OCI-LY3 (cell line): Measurements from ENCODE around the gene ACSM6.

ENCODE experiments used
- EZH2phosphoT487 ChIP-seq: fragments of 200-600 bp; shearing (Covaris generic); IDR thresholded peaks from 2 replicates; pipeline ENCODE4 v1.6.1; 2018; ENCODE audit warnings: antibody characterized with exemption, mixed run types, low read depth
- TF ChIP-seq, protein P1 (sequence below): fragments of 200-600, 300-600 bp; sonication (generic); IDR thresholded peaks from 2 replicates; pipeline ENCODE4 v1.5.1; 2014; ENCODE audit warnings: antibody characterized with exemption, low read length, low read depth

DNA sequence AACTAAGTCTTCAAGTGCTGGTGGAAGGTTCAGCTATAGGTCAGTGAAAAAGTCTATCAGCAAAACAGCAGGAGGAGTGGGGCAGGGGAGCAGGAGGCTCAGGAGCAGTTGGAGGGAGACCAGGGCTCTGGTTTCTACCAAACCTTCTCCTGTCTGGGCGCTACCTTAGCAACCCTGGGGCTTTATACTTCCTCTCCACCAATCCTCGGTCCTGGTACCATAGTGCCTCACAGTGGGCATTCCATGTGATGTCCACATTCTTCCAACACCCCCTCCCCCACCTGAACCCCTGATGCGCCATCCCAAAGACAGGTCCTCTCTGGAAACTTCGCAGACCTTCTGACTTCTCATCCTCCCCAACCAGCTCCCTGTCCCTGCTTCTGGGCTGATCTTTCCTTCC, 25.3 kb upstream of the ACSM6 start:
- TF ChIP-seq, protein P1, sequence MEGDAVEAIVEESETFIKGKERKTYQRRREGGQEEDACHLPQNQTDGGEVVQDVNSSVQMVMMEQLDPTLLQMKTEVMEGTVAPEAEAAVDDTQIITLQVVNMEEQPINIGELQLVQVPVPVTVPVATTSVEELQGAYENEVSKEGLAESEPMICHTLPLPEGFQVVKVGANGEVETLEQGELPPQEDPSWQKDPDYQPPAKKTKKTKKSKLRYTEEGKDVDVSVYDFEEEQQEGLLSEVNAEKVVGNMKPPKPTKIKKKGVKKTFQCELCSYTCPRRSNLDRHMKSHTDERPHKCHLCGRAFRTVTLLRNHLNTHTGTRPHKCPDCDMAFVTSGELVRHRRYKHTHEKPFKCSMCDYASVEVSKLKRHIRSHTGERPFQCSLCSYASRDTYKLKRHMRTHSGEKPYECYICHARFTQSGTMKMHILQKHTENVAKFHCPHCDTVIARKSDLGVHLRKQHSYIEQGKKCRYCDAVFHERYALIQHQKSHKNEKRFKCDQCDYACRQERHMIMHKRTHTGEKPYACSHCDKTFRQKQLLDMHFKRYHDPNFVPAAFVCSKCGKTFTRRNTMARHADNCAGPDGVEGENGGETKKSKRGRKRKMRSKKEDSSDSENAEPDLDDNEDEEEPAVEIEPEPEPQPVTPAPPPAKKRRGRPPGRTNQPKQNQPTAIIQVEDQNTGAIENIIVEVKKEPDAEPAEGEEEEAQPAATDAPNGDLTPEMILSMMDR, result no peak
- no peak for TF ChIP-seq EZH2phosphoT487
